Osteoblast (primary cell): ENCODE results near the gene CD6. TPM values are rescaled to one million over a fixed set of nuclear protein-coding genes. Genes with fewer than 3 reads are reported as not detected.
"Not testable (repeated sequence)": the region's sequence is repeated elsewhere in the genome, so short reads cannot be mapped to it uniquely, and the experiment has no call there.

Source experiments
- DNase-seq: peaks from one replicate; pipeline ENCODE4 v3.0.0; 2011; ENCODE audit warnings: low spot score, mixed read lengths; ENCODE audit not compliant: insufficient read length; ENCODE audit errors: missing footprints
- H2AFZ ChIP-seq: 2 replicates; pipeline ENCODE4 v1.6.0; 2011; ENCODE audit warnings: mild to moderate bottlenecking, low read length
- H3K27ac ChIP-seq: 2 replicates; pipeline ENCODE4 v1.5.1; 2011; ENCODE audit warnings: mild to moderate bottlenecking, low read depth, low read length, moderate library complexity
- H3K27me3 ChIP-seq: 2 replicates; pipeline ENCODE4 v1.6.0; 2012; ENCODE audit warnings: mild to moderate bottlenecking, control low read depth, inconsistent platforms, low read length, moderate library complexity; ENCODE audit not compliant: insufficient read depth
- H3K36me3 ChIP-seq: 2 replicates; pipeline ENCODE4 v1.5.1; 2011; ENCODE audit warnings: mild to moderate bottlenecking, low read length, control low read depth, moderate library complexity; ENCODE audit not compliant: insufficient read depth
- H3K4me1 ChIP-seq: 2 replicates; pipeline ENCODE4 v1.5.1; 2011; ENCODE audit warnings: mild to moderate bottlenecking, low read length, control low read depth, moderate library complexity; ENCODE audit not compliant: insufficient read depth
- H3K4me2 ChIP-seq: 2 replicates; pipeline ENCODE4 v1.6.0; 2011; ENCODE audit warnings: mild to moderate bottlenecking, low read length; ENCODE audit not compliant: insufficient read depth
- H3K4me3 ChIP-seq: fragments of 200-600 bp; sonication (generic); 3 replicates; pipeline ENCODE4 v1.5.1; 2012; ENCODE audit warnings: mild to moderate bottlenecking, low read length, inconsistent platforms; ENCODE audit not compliant: insufficient read depth
- H3K79me2 ChIP-seq: 2 replicates; pipeline ENCODE4 v1.6.0; 2012; ENCODE audit warnings: mild to moderate bottlenecking, low read length, control low read depth, inconsistent platforms; ENCODE audit not compliant: insufficient read depth
- H3K9me3 ChIP-seq: 2 replicates; pipeline ENCODE4 v1.5.1; 2011; ENCODE audit warnings: low read depth, low read length, control low read depth
- H4K20me1 ChIP-seq: 2 replicates; pipeline ENCODE4 v1.6.0; 2012; ENCODE audit warnings: mild to moderate bottlenecking, low read length, control low read depth; ENCODE audit not compliant: insufficient read depth
- CTCF ChIP-seq: IDR thresholded peaks from 2 replicates; pipeline ENCODE4 v1.5.1; 2011; ENCODE audit warnings: mild to moderate bottlenecking, low read depth, low read length, moderate library complexity; ENCODE audit errors: extremely low read depth
- total RNA-seq: library from RNA; depleted of rRNA; stranded (reverse); fragments of >200 nt; gene quantifications from 2 replicates; pipeline ENCODE4 v1.2.3, GENCODE V29; 2012

The CD6 gene
- total RNA-seq, 1 donor, result not detected

GRCh38 chr11:60970890-60971289 lies 590 bp upstream of the CD6 start:
- H3K4me1 ChIP-seq, result no peaks in the 10 kb centered on the region
- H3K79me2 ChIP-seq, result no peaks in the 10 kb centered on the region
- no peak overlapping the region for H3K4me2 ChIP-seq
- no peaks in the 10 kb centered on the region for H4K20me1 ChIP-seq
- DNase-seq, result no peak
- H3K36me3 ChIP-seq, result no peaks in the 10 kb centered on the region
- no peak overlapping the region for H2AFZ ChIP-seq
- H3K4me3 ChIP-seq, result no peak overlapping the region
- H3K27me3 ChIP-seq, result peaks cover 15% of the 10 kb centered on the region
- H3K9me3 ChIP-seq, result no peaks in the 10 kb centered on the region
- no peak for TF ChIP-seq CTCF
- no peak overlapping the region for H3K27ac ChIP-seq

- no peak for TF ChIP-seq CTCF
- Histone ChIP-seq H3K36me3 (no peaks in the 10 kb centered on the region), H3K9me3 (no peaks in the 10 kb centered on the region), H3K27me3 (peaks cover 4% of the 10 kb centered on the region), H3K27ac (no peak overlapping the region), H3K4me2 (no peak overlapping the region), H3K79me2 (no peaks in the 10 kb centered on the region), H2AFZ (no peak overlapping the region), H3K4me3 (no peak overlapping the region), H4K20me1 (no peaks in the 10 kb centered on the region), H3K4me1 (no peaks in the 10 kb centered on the region)
- DNase-seq, result no peak
These were observed 926 bp downstream of the CD6 start for GRCh38 chr11:60972182-60973030.

GRCh38 chr11:60973699-60974098 lies 2.2 kb downstream of the CD6 start:
- no peak overlapping the region for H3K27ac ChIP-seq
- H3K4me1 ChIP-seq, result no peaks in the 10 kb centered on the region
- H3K27me3 ChIP-seq, result peaks cover 8% of the 10 kb centered on the region
- H3K9me3 ChIP-seq, result no peaks in the 10 kb centered on the region
- no peak for DNase-seq
- H3K4me2 ChIP-seq, result no peak overlapping the region
- no peaks in the 10 kb centered on the region for H4K20me1 ChIP-seq
- TF ChIP-seq CTCF, result no peak
- no peak overlapping the region for H2AFZ ChIP-seq
- H3K36me3 ChIP-seq, result no peaks in the 10 kb centered on the region
- no peaks in the 10 kb centered on the region for H3K79me2 ChIP-seq
- H3K4me3 ChIP-seq, result no peak overlapping the region

- H3K36me3 ChIP-seq, H3K4me2 ChIP-seq, H3K4me3 ChIP-seq, H3K79me2 ChIP-seq, H3K27ac ChIP-seq, DNase-seq, H4K20me1 ChIP-seq, H2AFZ ChIP-seq, H3K4me1 ChIP-seq, H3K27me3 ChIP-seq, H3K9me3 ChIP-seq: not testable (repeated sequence)
These were observed 2.8 kb downstream of the CD6 start for GRCh38 chr11:60974316-60974715.
